Stimulated activated CD4-positive, alpha-beta T cell treated with anti-CD3 and anti-CD28 coated beads, Interleukin-4, amount 100 ng/mL, for 48 hours (primary cell): ENCODE data around the gene MICALL1.

ENCODE experiments used
- DNase-seq, 2 donors: peaks; one replicate each; pipeline ENCODE4 v3.0.0-alpha.2; 2020; ENCODE audit warnings: low read depth in 2 of 2

The MICALL1 gene

GRCh38 chr22:37905534-37906363 lies at the start of gene MICALL1:
TSS of gene MICALL1 (plus strand) at chr22:37906297. CDS start at chr22:37906423, 126 bp downstream.
- peak; percentile 38 to 56 for DNase-seq

- no peak for DNase-seq
Observed at GRCh38 chr22:37860796-37861421, 45.2 kb upstream of the MICALL1 start.

GRCh38 chr22:37862570-37863325 lies 43.3 kb upstream of the MICALL1 start:
- no peak for DNase-seq

- DNase-seq: no peak
Observed at GRCh38 chr22:37865510-37865909, 40.6 kb upstream of the MICALL1 start.

- DNase-seq: no peak
Observed at GRCh38 chr22:37870273-37870672, 35.8 kb upstream of the MICALL1 start.

GRCh38 chr22:37880668-37881440 lies 25.2 kb upstream of the MICALL1 start:
- no peak for DNase-seq

GRCh38 chr22:37884420-37884819 lies 21.7 kb upstream of the MICALL1 start:
- DNase-seq: no peak

GRCh38 chr22:37887584-37888378 lies 18.3 kb upstream of the MICALL1 start:
- no peak for DNase-seq

- no peak for DNase-seq
Observed at GRCh38 chr22:37891926-37892325, 14.2 kb upstream of the MICALL1 start.

GRCh38 chr22:37892566-37893335 lies 13.3 kb upstream of the MICALL1 start:
- DNase-seq: no peak

- DNase-seq: no peak
Observed at GRCh38 chr22:37893583-37893983, 12.5 kb upstream of the MICALL1 start.

- DNase-seq: no peak
Observed at GRCh38 chr22:37894939-37895670, 11.0 kb upstream of the MICALL1 start.

GRCh38 chr22:37896181-37896592 lies 9.9 kb upstream of the MICALL1 start:
- no peak for DNase-seq

GRCh38 chr22:37896939-37897338 lies 9.2 kb upstream of the MICALL1 start:
- no peak for DNase-seq

- DNase-seq: no peak
Observed at GRCh38 chr22:37897807-37898206, 8.3 kb upstream of the MICALL1 start.

GRCh38 chr22:37898441-37899181 lies 7.5 kb upstream of the MICALL1 start:
- no peak for DNase-seq

- DNase-seq: peak in 1 of 2 donors; percentile 8
Observed at GRCh38 chr22:37904572-37905533, 1.2 kb upstream of the MICALL1 start.
